HEK293 (cell line): Measurements from ENCODE around the gene GOLIM4.

Experiments used
- ATF2 ChIP-seq: fragments of 450-650 bp; formaldehyde crosslinking; IDR thresholded peaks from 2 replicates; pipeline ENCODE4 v1.5.1; 2016; ENCODE audit warnings: missing biosample characterization, missing genetic modification characterization, low read depth
- CTCF ChIP-seq: fragments of 450-650 bp; formaldehyde crosslinking; IDR thresholded peaks from 2 replicates; pipeline ENCODE4 v1.5.1; 2016; ENCODE audit warnings: missing biosample characterization, missing genetic modification characterization
- HOXA7 ChIP-seq: sonication (generic); formaldehyde crosslinking; IDR thresholded peaks from 2 replicates; pipeline ENCODE4 v1.8.1; 2022; ENCODE audit warnings: missing genetic modification reagents, borderline replicate concordance
- KLF16 ChIP-seq: fragments of 450-650 bp; formaldehyde crosslinking; IDR thresholded peaks from 2 replicates; pipeline ENCODE4 v1.5.1; 2017; ENCODE audit warnings: missing biosample characterization, missing genetic modification characterization
- ZBTB11 ChIP-seq: fragments of 450-650 bp; formaldehyde crosslinking; conservative IDR thresholded peaks from 2 replicates; pipeline ENCODE4 v1.5.1; 2016; ENCODE audit warnings: low read depth, missing biosample characterization, missing genetic modification characterization
- ZBTB21 ChIP-seq: fragments of 450-650 bp; formaldehyde crosslinking; IDR thresholded peaks from 2 replicates; pipeline ENCODE4 v1.5.1; 2017; ENCODE audit warnings: missing biosample characterization, missing genetic modification characterization
- ZEB2 ChIP-seq: fragments of 450-650 bp; formaldehyde crosslinking; IDR thresholded peaks from 2 replicates; pipeline ENCODE4 v1.5.1; 2016; ENCODE audit warnings: missing biosample characterization, missing genetic modification characterization
- ZFP37 ChIP-seq: fragments of 450-650 bp; formaldehyde crosslinking; IDR thresholded peaks from 2 replicates; pipeline ENCODE4 v1.5.1; 2016; ENCODE audit warnings: missing biosample characterization, missing genetic modification characterization
- ZNF133 ChIP-seq: fragments of 450-650 bp; formaldehyde crosslinking; IDR thresholded peaks from 2 replicates; pipeline ENCODE4 v1.5.1; 2016; ENCODE audit warnings: missing biosample characterization, missing genetic modification characterization
- ZNF148 ChIP-seq: fragments of 450-650 bp; formaldehyde crosslinking; IDR thresholded peaks from 2 replicates; pipeline ENCODE4 v1.5.0; 2017; ENCODE audit warnings: missing biosample characterization, missing genetic modification characterization, borderline replicate concordance
- ZNF221 ChIP-seq: fragments of 450-650 bp; formaldehyde crosslinking; IDR thresholded peaks from 2 replicates; pipeline ENCODE4 v1.5.1; 2017; ENCODE audit warnings: missing biosample characterization, missing genetic modification characterization, borderline replicate concordance
- ZNF366 ChIP-seq: fragments of 450-650 bp; formaldehyde crosslinking; conservative IDR thresholded peaks from 2 replicates; pipeline ENCODE4 v1.5.1; 2016; ENCODE audit warnings: missing biosample characterization, missing genetic modification characterization
- ZNF449 ChIP-seq: fragments of 450-650 bp; formaldehyde crosslinking; IDR thresholded peaks from 2 replicates; pipeline ENCODE4 v1.5.1; 2017; ENCODE audit warnings: missing biosample characterization, mild to moderate bottlenecking, missing genetic modification characterization, moderate library complexity
- ZNF488 ChIP-seq: fragments of 450-650 bp; formaldehyde crosslinking; IDR thresholded peaks from 2 replicates; pipeline ENCODE4 v1.5.1; 2016; ENCODE audit warnings: missing biosample characterization, missing genetic modification characterization
- ZNF518A ChIP-seq: fragments of 450-650 bp; formaldehyde crosslinking; conservative IDR thresholded peaks from 2 replicates; pipeline ENCODE4 v1.5.1; 2016; ENCODE audit warnings: low read depth, missing biosample characterization, missing genetic modification characterization
- ZNF544 ChIP-seq: fragments of 450-650 bp; formaldehyde crosslinking; IDR thresholded peaks from 2 replicates; pipeline ENCODE4 v1.5.0; 2017; ENCODE audit warnings: missing biosample characterization, missing genetic modification characterization
- ZNF558 ChIP-seq: fragments of 450-650 bp; formaldehyde crosslinking; IDR thresholded peaks from 2 replicates; pipeline ENCODE4 v1.5.1; 2016; ENCODE audit warnings: missing biosample characterization, missing genetic modification characterization
- ZNF645 ChIP-seq: fragments of 450-650 bp; formaldehyde crosslinking; IDR thresholded peaks from 2 replicates; pipeline ENCODE4; 2016; ENCODE audit warnings: missing biosample characterization, missing genetic modification characterization
- ZNF660 ChIP-seq: fragments of 450-650 bp; IDR thresholded peaks from 2 replicates; pipeline ENCODE4 v1.5.1; 2018; ENCODE audit warnings: missing biosample characterization, mild to moderate bottlenecking, missing genetic modification characterization

GOLIM4 gene

GRCh38 chr3:168094877-168095610 is 680 bp downstream of the GOLIM4 start (continued):
- TF ChIP-seq ZNF518A (no peak), ZNF133 (tag by site-specific recombination) (no peak), ZFP37 (peak; percentile 35), ZNF488 (tag by site-specific recombination) (no peak), KLF16 (0 out of 2 replicates have a peak, but pooled peaks have one; percentile 21), ZNF660 (tag by site-specific recombination) (0 out of 2 replicates have a peak, but pooled peaks have one; percentile 12), ZNF148 (tag by site-specific recombination) (no peak), CTCF (tag by site-specific recombination) (peak; percentile 62; the same call in 1 of the 2 replicates), ZBTB11 (tag by site-specific recombination) (peak; percentile 34; the same call in 1 of the 2 replicates), ZNF221 (tag by site-specific recombination) (no peak), ZNF544 (tag by site-specific recombination) (no peak), ZNF645 (tag by site-specific recombination) (no peak), ZNF366 (tag by site-specific recombination) (no peak; the same call in 1 of the 2 replicates), ATF2 (tag by site-specific recombination) (no peak), ZNF558 (tag by site-specific recombination) (no peak), HOXA7 (no peak), ZBTB21 (tag by site-specific recombination) (no peak), ZEB2 (tag by site-specific recombination) (peak; percentile 25; the same call in 1 of the 2 replicates), ZNF449 (tag by site-specific recombination) (peak; percentile 66)
